C4-2B (cell line): ENCODE measurements around the gene UBQLN4.

Experiments used
- ZFX ChIP-seq: fragments of 450-650 bp; IDR thresholded peaks from 2 replicates; pipeline ENCODE4 v1.6.1; 2017
- TF ChIP-seq, protein P1 (sequence below): fragments of 450-650 bp; conservative IDR thresholded peaks from 2 replicates; pipeline ENCODE4 v1.5.1; 2017; ENCODE audit warnings: mild to moderate bottlenecking

DNA sequence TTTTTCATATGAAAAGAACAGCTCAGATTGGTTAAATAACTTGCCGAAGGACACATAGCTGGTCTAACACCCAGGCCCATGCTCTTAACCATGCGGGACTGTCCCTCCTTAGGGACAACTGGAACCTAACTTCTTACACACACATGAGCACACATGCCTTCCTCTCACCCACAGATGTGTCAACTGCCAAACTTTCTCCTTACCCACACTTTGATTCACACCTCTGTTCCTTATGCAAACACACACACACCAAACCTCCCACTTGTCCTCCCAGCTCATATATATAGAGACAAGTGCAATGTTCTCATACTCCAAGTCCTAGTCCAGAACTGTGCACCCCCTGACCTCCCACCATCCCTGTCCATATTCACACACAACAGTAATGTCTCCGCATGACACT, 11.6 kb upstream of the UBQLN4 start:
- TF ChIP-seq, protein P1, sequence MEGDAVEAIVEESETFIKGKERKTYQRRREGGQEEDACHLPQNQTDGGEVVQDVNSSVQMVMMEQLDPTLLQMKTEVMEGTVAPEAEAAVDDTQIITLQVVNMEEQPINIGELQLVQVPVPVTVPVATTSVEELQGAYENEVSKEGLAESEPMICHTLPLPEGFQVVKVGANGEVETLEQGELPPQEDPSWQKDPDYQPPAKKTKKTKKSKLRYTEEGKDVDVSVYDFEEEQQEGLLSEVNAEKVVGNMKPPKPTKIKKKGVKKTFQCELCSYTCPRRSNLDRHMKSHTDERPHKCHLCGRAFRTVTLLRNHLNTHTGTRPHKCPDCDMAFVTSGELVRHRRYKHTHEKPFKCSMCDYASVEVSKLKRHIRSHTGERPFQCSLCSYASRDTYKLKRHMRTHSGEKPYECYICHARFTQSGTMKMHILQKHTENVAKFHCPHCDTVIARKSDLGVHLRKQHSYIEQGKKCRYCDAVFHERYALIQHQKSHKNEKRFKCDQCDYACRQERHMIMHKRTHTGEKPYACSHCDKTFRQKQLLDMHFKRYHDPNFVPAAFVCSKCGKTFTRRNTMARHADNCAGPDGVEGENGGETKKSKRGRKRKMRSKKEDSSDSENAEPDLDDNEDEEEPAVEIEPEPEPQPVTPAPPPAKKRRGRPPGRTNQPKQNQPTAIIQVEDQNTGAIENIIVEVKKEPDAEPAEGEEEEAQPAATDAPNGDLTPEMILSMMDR: no peak
- TF ChIP-seq ZFX: no peak
